Right ventricle myocardium superior (tissue), 1 donor: ENCODE data around the gene PIK3R6. TPM values are rescaled to one million over a fixed set of nuclear protein-coding genes. Genes with fewer than 3 reads are reported as not detected.
A peak's percentile ranks its signal among the peaks of the same experiment; 100 is the strongest.
"Not testable (repeated sequence)": the region's sequence is repeated elsewhere in the genome, so short reads cannot be mapped to it uniquely, and the experiment has no call there.

Source experiments
- ATAC-seq: fragments of 200-7000 bp; cut with Tn5 transposase; one replicate; pipeline ENCODE4 v1.9.1; 2020; ENCODE audit warnings: mild to moderate bottlenecking; ENCODE audit not compliant: poor library complexity
- DNase-seq: peaks from one replicate; pipeline ENCODE4 v3.0.0-alpha.2; 2020
- intact Hi-C: fragments of 100-400 bp; cut with DNase I; formaldehyde crosslinking; loops from one replicate; pipeline ENCODE4 v1.11.2; 2022
- total RNA-seq: library from RNA; stranded (reverse); fragmentation: NEBNext Ultra II Directional; extraction: Animal tissue kit (Norgen Biotek cat#: 25700); gene quantifications from one replicate; pipeline ENCODE4 v1.2.1, GENCODE V29; 2021
- donor health status: DM: no; HTN: yes; CAD: no; lungs with severe emphysema.

Gene PIK3R6
- total RNA-seq, 1 donor from 2014 or later, result 0.78 TPM

DNA sequence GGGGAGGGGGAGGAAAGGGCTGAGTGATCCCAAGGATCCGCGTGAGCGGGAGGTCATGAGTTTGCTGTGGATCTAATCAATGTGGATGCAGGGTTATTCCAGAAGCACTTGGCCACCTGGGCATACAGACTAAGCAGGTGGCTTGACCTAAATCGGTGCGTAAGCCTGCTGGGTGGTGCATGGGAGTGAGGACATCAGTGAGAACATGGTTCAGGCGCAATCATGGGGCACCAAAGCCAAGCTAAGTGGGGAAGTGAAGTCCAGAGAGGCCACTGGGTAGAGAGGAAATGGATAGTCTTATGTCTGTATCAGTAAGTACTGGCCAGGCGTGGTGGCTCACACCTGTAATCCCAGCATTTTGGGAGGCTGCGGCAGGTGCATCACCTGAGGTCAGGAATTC lies 49.4 kb downstream of the PIK3R6 start:
- ATAC-seq, result no peak
- DNase-seq, result no peak
- intact Hi-C loops, result no loop called here

DNA sequence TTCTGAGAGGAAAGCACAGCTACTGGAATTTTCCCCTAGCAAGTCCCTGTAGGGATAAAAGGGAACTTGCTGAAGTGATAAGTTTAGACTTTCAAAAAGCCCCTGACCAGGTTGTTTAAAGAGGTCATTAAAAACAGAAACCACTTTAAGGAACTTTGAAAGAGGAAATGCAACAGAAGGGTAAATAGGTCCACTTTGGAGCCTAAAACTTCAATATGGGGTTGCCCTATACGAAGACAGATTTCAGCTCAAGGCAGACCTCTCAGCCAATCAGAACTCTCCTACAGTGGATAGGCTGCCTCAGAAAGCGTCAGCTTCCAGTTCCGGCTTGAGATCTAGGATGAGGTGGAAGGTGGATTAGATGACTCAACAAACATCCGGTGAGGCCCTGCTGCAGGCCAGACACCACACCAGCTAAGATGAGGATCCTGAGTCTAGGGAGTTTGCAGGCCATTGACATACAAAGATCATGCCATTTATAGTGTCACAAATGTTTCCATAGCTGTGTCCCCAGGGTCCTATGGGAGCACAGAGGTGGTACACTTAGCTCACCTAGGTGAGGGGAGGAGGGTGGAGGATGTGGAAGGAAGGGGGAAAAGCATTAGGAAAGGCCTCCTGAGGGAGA lies 60.4 kb downstream of the PIK3R6 start:
- ATAC-seq (peak; percentile 12), DNase-seq (no peak)
- intact Hi-C loops, result no loop called here

- intact Hi-C loops, result no loop called here
- ATAC-seq, result no peak
- no peak for DNase-seq
Observed at GRCh38 chr17:8806253-8806925, 61.1 kb downstream of the PIK3R6 start.

DNA sequence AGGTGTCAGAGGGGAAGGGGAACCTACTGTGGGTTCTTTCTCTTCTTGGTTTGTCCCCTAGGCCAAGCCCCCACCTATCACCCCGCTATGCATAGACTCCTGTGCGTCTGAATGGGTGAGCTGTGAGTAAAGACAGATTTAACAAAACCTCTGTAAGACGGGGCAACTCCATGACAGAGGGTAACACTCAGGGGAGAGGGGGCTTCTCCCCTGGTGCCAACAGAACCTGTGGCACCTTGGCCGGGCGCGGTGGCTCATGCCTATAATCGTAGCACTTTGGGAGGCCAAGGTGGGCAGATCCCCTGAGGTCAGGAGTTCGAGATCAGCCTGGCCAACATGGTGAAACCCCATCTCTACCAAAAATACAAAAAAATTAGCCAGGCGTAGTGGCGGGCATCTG lies 62.1 kb downstream of the PIK3R6 start:
- intact Hi-C loops, result not testable (repeated sequence)

DNA sequence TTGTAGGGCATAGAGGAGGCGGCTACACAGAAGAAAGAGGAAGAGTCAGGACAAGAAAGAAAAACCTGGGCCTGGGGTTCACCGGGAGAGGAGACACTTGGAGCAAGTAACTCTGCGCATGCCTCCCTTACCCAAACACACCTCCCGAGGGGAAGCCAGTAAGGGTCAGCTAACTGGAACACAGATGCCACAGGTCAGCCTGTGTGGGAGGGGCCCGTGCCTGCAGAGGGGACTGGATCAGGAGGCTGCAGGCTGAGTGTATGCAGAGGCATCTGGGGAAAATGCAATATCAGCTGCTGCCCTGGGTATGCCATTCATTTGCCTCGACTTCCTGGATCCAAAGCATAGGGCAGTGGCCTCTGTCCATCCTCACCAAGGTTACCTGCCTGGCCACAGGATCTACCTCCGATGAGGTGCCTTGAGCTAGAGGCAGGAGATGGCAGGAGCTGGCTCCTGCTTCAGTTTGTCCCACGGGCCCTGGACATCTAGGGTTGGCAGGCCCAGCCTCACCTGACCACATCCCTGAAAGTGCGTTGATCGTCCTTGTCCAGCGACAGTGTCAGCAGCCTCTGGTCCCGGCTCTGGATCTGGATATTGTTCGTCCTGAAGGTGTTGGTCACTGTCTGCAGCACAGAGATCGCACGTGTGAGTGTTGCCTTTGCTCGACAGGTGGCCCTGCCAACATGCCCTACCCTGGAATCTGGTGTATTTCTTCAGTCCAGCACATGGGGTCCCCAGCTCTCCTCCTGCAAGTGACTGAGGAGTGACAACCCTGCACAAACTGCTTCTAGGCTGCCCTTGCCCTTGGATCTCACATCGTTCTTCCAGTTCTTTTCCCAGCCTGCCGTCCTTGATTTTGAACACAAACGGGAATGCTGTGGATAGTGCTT lies 63.7 kb downstream of the PIK3R6 start:
- DNase-seq (no peak), ATAC-seq (peak; percentile 73)
- intact Hi-C loops, result loop anchor here (5.0 kb wide), 1 partner anchor 94 kb away; no protein-coding TSS in a partner anchor

More for the DNA sequence above, 62.1 kb downstream of the PIK3R6 start:
- DNase-seq, ATAC-seq: not testable (repeated sequence)

- intact Hi-C loops, result loop anchor here (5.0 kb wide), 1 partner anchor 96 kb away; no protein-coding TSS in a partner anchor
- ATAC-seq, result no peak
- no peak for DNase-seq
Observed at GRCh38 chr17:8801135-8801840, 66.2 kb downstream of the PIK3R6 start.

DNA sequence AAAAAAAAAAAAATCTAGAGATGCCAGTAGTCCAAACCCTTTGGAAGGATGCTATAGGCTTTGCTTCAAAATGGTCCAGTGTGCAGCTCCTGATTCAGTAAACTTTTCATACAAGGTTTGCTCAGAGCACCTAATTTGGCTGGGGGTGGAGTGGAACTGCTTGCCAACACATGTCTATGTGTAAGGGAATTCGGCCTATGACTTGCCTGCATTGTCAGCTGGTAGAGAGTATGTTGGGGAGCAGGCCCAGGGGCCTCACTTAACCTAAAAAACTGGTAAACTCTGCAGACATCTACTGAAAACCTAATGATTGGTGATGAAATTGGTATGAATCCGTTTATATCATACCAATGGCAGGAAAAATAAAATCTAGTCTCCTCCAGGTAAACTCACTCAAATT lies 66.8 kb downstream of the PIK3R6 start:
- intact Hi-C loops, result loop anchor here (5.0 kb wide), 1 partner anchor 97 kb away; no protein-coding TSS in a partner anchor
- no peak for DNase-seq

DNA sequence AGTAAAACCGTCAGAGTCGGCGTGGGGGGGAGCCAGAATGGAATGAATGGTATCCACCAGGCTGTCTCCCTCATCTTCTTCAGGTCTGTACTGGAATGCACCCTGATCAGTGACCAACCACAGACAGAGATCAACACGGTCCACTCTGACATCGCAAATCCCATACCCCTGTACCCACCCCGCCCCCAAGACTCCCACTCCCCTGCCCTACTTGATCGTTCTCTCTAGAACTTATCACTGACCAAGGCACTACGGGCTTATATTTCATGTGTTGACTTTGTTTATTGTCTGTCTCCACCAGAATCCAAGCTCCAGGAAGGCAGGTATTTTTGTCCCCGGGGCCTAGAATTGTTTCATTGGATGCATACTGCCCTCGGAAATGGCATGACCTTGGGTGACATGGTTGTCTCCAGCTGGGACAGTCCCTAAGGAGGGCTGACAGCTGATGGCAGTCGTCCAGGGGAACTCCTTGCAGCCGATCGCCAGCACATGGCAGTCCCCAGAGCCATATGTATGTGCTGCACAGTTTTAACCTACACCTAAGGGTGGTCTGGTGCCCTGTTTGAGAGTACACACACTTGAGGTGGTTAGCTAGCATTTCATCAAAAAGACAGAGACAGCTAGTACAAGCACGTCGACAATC lies 67.8 kb downstream of the PIK3R6 start:
- ATAC-seq (peak; percentile 60), DNase-seq (no peak)
- intact Hi-C loops, result loop anchor here (5.0 kb wide), 1 partner anchor 98 kb away; no protein-coding TSS in a partner anchor

More for the DNA sequence above, 66.8 kb downstream of the PIK3R6 start:
- ATAC-seq, result no peak

DNA sequence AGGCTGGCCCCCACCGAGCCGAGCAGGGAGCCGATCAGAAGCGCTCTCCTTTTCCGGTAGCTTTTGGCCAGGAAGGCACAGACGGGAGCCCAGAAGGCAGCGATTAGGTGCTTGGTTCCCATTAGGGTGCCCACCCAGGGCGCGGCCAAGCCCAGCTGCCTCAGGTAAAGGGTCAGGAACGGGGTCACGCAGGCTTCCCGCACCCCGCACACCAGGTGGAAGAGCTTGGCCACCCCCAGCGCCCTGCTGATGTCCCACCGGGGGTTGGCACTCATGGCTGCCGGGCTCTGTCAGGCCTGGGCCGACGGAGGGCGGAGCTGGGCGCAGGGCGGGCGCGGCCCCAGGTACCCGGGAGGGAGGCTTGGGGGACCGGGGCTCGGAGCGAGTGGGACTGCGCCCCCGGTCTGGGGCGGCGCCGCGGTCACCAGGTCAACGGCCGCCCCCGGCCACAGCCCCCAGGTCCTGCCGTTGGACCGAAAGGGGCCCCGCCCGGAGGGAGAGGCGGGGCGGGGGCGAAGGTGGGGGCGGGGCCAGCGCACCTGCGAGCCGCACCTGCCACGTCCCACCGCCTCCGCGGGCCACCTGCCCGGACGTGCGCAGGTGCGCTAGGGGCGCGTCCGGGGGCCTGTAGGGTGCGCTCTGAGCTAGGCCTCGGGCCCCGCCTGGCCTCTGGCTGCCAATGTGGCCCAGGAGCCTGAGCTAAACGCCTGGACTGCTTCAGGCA lies 68.5 kb downstream of the PIK3R6 start, which contains the start of gene MFSD6L:
MFSD6L (minus strand) TSS at position 520 of the 724 bp plus-strand sequence; CDS start at position 275, 245 bp downstream.
- DNase-seq, result no peak
- ATAC-seq, result peak; percentile 60
- intact Hi-C loops, result no loop called here

DNA sequence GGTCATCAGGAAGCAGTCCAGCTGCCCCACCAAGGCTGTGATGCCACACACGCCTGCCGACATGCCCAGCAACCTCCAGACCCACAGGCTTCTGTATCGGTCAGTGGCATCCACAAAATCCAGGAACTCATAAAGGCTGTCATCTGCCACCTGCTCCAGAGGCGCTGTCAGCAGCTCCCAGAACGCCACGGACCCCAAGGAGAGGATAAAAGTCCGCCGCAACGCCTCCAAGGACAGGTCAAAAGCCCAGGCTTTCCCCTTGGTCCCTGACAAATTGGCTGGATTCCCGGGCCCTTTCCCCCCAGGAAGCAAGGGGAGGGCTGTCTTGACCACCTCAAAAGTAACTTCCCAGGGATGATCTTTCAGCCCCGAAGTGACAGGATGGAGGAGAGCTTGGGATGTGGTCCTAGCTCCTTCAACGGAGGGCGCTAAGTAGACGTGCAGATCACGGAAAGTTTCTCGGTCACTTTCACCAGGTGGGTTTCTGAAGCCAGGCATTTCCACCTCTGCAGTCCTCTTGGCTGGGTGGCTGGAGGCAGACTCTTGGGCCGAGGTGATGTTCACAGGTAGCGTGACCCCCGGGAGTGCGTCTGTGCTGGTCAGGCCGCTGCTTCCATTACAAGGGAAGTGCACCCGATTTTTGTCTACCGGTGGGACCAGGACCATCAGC lies 69.2 kb downstream of the PIK3R6 start:
- intact Hi-C loops, result no loop called here
- no peak for ATAC-seq
- DNase-seq, result no peak

DNA sequence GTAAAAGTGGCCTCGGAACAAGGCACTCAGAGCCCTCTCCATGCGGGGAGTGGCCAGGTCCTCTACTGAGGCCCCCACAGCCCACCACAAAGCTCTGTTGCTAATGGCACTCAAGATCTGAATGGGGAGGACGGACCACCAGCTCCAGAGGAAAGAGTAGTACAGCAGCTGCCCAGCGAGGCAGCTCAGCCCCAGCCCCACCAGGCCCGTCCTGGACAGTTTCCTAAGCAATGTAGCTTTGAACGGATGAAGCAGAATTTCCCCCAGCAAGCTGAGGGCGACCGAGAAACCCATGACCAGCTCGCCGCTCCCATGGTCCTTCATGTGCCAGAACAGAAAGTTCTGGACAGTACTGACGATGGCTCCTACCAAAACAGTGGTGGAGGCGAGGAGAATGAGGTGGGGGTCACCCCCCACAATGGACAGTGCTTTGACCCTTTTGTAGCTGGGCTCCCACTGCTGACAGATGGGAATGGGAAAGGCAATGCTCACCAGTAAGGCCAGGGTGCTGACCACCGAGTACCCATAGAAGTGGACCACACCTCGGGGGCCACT lies 69.8 kb downstream of the PIK3R6 start:
- no peak for ATAC-seq
- no peak for DNase-seq

GRCh38 chr17:8794636-8795035 lies 72.8 kb downstream of the PIK3R6 start:
- intact Hi-C loops, result no loop called here
- peak; percentile 56 for ATAC-seq
- DNase-seq, result no peak

More for the DNA sequence above, 69.8 kb downstream of the PIK3R6 start:
- intact Hi-C loops, result no loop called here

- ATAC-seq (peak; percentile 43), DNase-seq (no peak)
- intact Hi-C loops, result no loop called here
Observed at GRCh38 chr17:8793649-8794048, 73.8 kb downstream of the PIK3R6 start.

GRCh38 chr17:8792646-8793045 lies 74.8 kb downstream of the PIK3R6 start:
- ATAC-seq (no peak), DNase-seq (no peak)
- intact Hi-C loops, result no loop called here

DNA sequence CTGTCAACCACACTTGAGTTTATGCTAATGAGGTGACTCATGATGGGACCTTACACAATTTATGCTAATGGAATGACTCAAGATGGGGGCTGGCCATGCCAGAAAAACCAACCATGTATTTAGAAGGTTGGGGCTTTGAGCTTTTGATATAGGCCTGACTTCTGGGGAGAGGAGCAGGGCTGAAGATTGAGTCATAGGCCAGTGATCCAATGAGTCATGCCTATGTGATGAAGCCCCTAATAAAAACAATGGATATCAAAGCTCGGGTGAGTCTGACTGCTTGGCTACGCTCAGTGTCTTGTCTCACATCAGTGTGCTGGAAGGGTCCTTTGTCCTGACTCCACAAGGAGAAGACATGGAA lies 75.6 kb downstream of the PIK3R6 start:
- ATAC-seq, result no peak
- intact Hi-C loops, result no loop called here
- DNase-seq, result no peak

- ATAC-seq (no peak), DNase-seq (no peak)
- intact Hi-C loops, result no loop called here
Observed at GRCh38 chr17:8791248-8791909, 76.1 kb downstream of the PIK3R6 start.
